Mononuclear cell (primary cell): ENCODE results near the gene GLIPR1. TPM values are rescaled to one million over a fixed set of nuclear protein-coding genes. Genes with fewer than 3 reads are reported as not detected.
A peak's percentile ranks its signal among the peaks of the same experiment; 100 is the strongest.
"Not testable (repeated sequence)": the region's sequence is repeated elsewhere in the genome, so short reads cannot be mapped to it uniquely, and the experiment has no call there.

ENCODE experiments used
- H3K27me3 ChIP-seq: 2 replicates; pipeline ENCODE4 v1.6.0; 2011; ENCODE audit warnings: low read length, control low read depth; ENCODE audit not compliant: insufficient read depth
- H3K4me1 ChIP-seq: 2 replicates; pipeline ENCODE4 v1.5.1; 2011; ENCODE audit warnings: mild to moderate bottlenecking, low read length, control low read depth; ENCODE audit not compliant: insufficient read depth
- H3K4me3 ChIP-seq: 2 replicates; pipeline ENCODE4 v1.5.1; 2011; ENCODE audit warnings: mild to moderate bottlenecking, low read length, moderate library complexity
- H3K9me3 ChIP-seq: 2 replicates; pipeline ENCODE4 v1.5.1; 2011; ENCODE audit warnings: low read depth, mild to moderate bottlenecking, control low read depth, low read length
- total RNA-seq: library from RNA; depleted of rRNA; stranded (reverse); fragments of >200 nt; gene quantifications from one replicate; pipeline ENCODE4 v1.2.3, GENCODE V29; 2012

The GLIPR1 gene
- total RNA-seq, 1 donor, result 92.7 TPM

GRCh38 chr12:75455839-75456238, 24.7 kb upstream of the GLIPR1 start:
- Histone ChIP-seq H3K4me3 (no peak overlapping the region), H3K27me3 (no peaks in the 10 kb centered on the region)

GRCh38 chr12:75457191-75457590, 23.4 kb upstream of the GLIPR1 start:
- Histone ChIP-seq H3K27me3 (no peaks in the 10 kb centered on the region), H3K4me1 (peaks cover 22% of the 10 kb centered on the region), H3K4me3 (no peak overlapping the region), H3K9me3 (no peaks in the 10 kb centered on the region)

More at GRCh38 chr12:75455839-75456238, 24.7 kb upstream of the GLIPR1 start:
- peaks cover 22% of the 10 kb centered on the region for H3K4me1 ChIP-seq
- no peaks in the 10 kb centered on the region for H3K9me3 ChIP-seq

GRCh38 chr12:75457866-75458265, 22.7 kb upstream of the GLIPR1 start:
- not testable (repeated sequence) for H3K27me3 ChIP-seq, H3K9me3 ChIP-seq, H3K4me3 ChIP-seq
- peaks cover 22% of the 10 kb centered on the region for H3K4me1 ChIP-seq

- Histone ChIP-seq H3K4me1 (peaks cover 22% of the 10 kb centered on the region), H3K27me3 (no peaks in the 10 kb centered on the region), H3K9me3 (peaks cover 5% of the 10 kb centered on the region), H3K4me3 (no peak overlapping the region)
Observed at GRCh38 chr12:75459755-75460154, 20.8 kb upstream of the GLIPR1 start.

- H3K4me3 ChIP-seq, result no peak overlapping the region
- H3K27me3 ChIP-seq, result no peaks in the 10 kb centered on the region
- H3K9me3 ChIP-seq, result peaks cover 5% of the 10 kb centered on the region
- peaks cover 22% of the 10 kb centered on the region for H3K4me1 ChIP-seq
Observed at GRCh38 chr12:75460204-75460603, 20.4 kb upstream of the GLIPR1 start.

GRCh38 chr12:75471902-75472890, 8.4 kb upstream of the GLIPR1 start:
- Histone ChIP-seq H3K4me1 (peaks cover 54% of the 10 kb centered on the region), H3K27me3 (no peaks in the 10 kb centered on the region), H3K4me3 (no peak overlapping the region), H3K9me3 (no peaks in the 10 kb centered on the region)

GRCh38 chr12:75474116-75474515, 6.4 kb upstream of the GLIPR1 start:
- Histone ChIP-seq H3K4me1 (peaks cover 69% of the 10 kb centered on the region), H3K27me3 (no peaks in the 10 kb centered on the region), H3K9me3 (no peaks in the 10 kb centered on the region), H3K4me3 (no peak overlapping the region)

GRCh38 chr12:75476071-75476470, 4.5 kb upstream of the GLIPR1 start:
- H3K27me3 ChIP-seq, result no peaks in the 10 kb centered on the region
- no peak overlapping the region for H3K4me3 ChIP-seq
- no peaks in the 10 kb centered on the region for H3K9me3 ChIP-seq
- H3K4me1 ChIP-seq, result peaks cover 66% of the 10 kb centered on the region

- Histone ChIP-seq H3K27me3 (no peaks in the 10 kb centered on the region), H3K9me3 (no peaks in the 10 kb centered on the region), H3K4me3 (no peak overlapping the region), H3K4me1 (peaks cover 60% of the 10 kb centered on the region)
Observed at GRCh38 chr12:75477137-75477536, 3.4 kb upstream of the GLIPR1 start.

- Histone ChIP-seq H3K9me3 (no peaks in the 10 kb centered on the region), H3K4me1 (peaks cover 63% of the 10 kb centered on the region), H3K27me3 (no peaks in the 10 kb centered on the region), H3K4me3 (no peak overlapping the region)
Observed at GRCh38 chr12:75478116-75478794, 2.3 kb upstream of the GLIPR1 start.

- no peaks in the 10 kb centered on the region for H3K9me3 ChIP-seq
Observed at GRCh38 chr12:75479963-75480461, 543 bp upstream of the GLIPR1 start.

GRCh38 chr12:75481013-75481705, 604 bp downstream of the GLIPR1 start:
- Histone ChIP-seq H3K9me3 (no peaks in the 10 kb centered on the region), H3K4me1 (peaks cover 69% of the 10 kb centered on the region), H3K27me3 (no peaks in the 10 kb centered on the region), H3K4me3 (peak overlapping the region; percentile 64)

More at GRCh38 chr12:75479963-75480461, 543 bp upstream of the GLIPR1 start:
- H3K4me3 ChIP-seq, result peak overlapping the region; percentile 64
- peaks cover 64% of the 10 kb centered on the region for H3K4me1 ChIP-seq
- H3K27me3 ChIP-seq, result no peaks in the 10 kb centered on the region

GRCh38 chr12:75481774-75482173, 1.2 kb downstream of the GLIPR1 start:
- Histone ChIP-seq H3K9me3 (no peaks in the 10 kb centered on the region), H3K4me1 (peaks cover 69% of the 10 kb centered on the region), H3K4me3 (peak overlapping the region; percentile 64), H3K27me3 (no peaks in the 10 kb centered on the region)

- Histone ChIP-seq H3K4me3 (peak overlapping the region; percentile 64), H3K9me3 (no peaks in the 10 kb centered on the region), H3K27me3 (no peaks in the 10 kb centered on the region), H3K4me1 (peaks cover 68% of the 10 kb centered on the region)
Observed at GRCh38 chr12:75482646-75483045, 2.1 kb downstream of the GLIPR1 start.

GRCh38 chr12:75483431-75483830, 2.9 kb downstream of the GLIPR1 start:
- H3K4me3 ChIP-seq, result peak overlapping the region; percentile 64
- no peaks in the 10 kb centered on the region for H3K27me3 ChIP-seq
- H3K4me1 ChIP-seq, result peaks cover 69% of the 10 kb centered on the region
- H3K9me3 ChIP-seq, result no peaks in the 10 kb centered on the region
